ENCODE data around the gene SMCO2.

Gene SMCO2

DNA sequence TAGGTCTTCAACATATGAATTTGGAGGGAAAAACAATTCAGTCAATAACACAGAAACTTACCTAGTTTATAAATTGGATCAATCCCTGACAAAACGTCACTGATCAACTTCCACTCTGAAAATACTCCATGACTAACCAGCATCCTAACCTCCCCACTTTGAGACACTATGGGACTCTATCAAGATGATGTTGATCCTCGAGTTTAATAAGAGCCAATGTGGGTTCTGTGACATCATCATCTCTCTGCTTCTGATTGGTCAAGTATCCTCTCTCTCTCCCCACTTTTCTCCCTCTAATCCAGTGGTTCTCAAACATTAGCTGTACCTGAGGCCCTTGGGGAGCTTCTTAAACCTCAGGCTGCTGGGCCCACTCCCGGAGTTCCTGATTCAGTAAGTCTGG lies at the start of gene SMCO2:
SMCO2 (plus strand) TSS at position 301 of the 400 bp plus-strand sequence. CDS start 23,896 bp downstream, outside the sequence.
- no peak for DNase-seq

DNA sequence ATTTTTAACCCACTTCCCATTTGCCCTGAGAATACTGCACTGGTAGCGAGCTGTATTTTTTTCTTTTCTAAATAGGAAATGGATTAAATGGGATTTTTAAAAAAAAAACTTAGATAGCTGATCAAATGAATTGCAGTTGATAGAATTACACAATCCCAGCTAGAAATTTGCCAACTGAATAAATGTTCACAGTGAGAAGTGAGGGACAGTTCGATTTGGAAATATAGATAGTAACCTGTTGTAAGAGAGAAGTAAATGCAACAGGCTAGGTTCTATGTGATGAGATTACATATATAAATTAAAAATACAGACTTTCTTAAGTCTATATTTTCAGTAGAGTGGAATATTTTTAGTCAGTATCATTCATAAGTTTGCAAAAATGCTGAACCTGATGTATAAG lies 48.1 kb upstream of the SMCO2 start:
- DNase-seq: no peak

DNA sequence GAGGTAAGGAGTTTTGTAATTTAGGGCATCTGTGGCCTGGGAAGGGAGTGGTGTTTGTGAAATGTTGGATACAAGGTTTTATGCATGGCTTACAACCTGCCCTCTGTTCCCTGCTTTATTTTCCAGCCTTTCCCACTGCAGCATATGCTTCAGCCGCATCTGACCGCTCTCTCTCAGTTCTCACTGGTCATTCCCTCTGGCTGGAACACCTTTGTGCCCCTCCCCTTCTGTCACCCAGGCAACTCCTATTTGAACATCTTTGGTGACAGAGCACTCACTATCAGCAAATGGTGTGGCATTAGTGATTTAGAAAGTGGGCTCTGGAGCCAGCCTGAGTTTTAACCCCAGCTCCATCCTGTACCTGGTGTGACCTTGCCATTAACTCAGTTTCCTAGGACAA lies 47.5 kb upstream of the SMCO2 start:
- no peak for DNase-seq

DNA sequence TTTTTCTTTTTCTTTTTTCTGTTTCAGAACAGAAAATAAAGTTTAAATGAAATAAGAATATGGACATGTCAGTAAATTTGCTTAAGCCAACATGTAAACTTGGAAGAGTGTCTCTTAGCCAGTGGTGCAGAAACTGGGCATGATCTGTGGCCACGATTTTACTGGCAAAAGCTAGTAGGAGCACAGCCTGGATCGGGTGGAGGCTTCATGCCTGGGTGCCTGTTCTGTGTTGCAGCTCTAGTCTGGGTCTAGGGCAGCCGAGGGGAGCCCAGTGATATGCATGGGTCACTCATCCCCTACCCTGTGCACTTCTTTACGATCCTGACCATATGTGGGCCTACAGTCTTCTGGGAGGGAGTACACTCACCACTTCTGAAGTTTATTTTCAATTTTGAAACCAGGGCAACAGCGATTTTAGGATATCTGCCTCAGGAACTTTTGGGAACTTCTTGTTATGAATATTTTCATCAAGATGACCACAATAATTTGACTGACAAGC lies 45.6 kb upstream of the SMCO2 start:
- DNase-seq: no peak

DNA sequence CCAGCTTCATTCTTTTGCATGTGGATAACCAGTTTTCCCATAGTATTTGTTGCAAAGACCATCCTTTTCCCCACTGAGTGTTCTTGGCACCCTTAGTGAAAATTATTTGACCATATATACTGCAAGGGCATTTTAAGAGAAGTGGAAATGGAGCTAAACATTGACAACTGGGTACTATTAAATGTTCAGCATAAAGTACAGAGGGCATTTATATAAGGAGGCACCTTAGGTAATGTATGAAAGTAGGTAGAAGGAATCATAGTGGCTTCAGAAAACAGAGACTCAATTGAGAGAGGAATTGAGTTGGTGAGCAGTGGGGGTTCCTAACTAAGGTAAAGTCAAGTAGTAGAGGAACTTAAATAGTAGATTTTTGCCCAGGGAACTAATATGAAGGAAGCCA lies 34.5 kb upstream of the SMCO2 start:
- no peak for DNase-seq

DNA sequence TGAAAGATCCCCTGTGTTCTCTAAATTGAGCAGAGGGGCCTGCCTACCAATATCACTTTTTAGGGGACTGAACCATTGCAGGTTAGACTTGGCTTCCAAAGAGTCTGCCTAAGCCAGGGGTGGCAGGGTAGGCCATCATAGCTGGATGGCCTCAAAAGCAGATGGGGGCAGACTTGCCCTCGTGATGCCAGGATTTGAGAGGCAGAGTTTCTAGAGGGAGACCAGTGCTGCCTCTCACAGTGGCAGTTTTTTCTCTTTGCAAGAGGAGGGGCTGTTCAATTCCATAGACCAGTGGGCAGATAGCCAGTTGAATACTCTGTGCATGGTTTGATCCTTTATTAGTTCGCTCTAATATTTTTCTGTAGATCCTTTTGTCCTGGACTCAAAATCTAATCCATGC lies 23.8 kb upstream of the SMCO2 start:
- no peak for DNase-seq

DNA sequence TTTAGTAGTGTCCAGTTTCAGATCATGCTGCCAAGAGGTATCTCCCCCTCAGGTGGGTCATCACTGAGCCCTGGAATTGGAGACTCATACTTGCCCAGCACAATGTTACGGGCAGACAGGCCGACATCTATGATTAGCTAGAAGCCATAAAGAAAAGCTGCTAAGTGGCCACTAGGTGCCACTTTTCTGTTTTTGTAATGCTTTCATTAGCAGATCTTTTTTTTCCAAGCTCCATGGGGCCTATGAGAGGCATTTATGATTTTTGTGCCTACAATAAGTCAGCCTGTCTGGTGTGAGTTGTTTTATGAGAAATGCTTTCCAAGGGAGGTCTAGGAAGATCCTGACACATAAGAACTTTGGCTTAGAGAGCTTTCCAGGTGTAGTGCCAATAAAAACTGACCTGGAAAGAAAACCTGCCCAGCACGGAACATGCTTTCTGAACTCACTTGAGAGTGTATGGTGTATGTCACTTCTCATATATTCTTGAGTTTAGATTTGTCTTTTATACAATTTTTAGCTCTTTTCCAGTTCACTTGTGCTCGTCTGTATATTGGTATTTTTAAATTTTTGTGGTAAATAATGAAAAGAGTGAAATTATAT lies 21.8 kb upstream of the SMCO2 start:
- no peak for DNase-seq

DNA sequence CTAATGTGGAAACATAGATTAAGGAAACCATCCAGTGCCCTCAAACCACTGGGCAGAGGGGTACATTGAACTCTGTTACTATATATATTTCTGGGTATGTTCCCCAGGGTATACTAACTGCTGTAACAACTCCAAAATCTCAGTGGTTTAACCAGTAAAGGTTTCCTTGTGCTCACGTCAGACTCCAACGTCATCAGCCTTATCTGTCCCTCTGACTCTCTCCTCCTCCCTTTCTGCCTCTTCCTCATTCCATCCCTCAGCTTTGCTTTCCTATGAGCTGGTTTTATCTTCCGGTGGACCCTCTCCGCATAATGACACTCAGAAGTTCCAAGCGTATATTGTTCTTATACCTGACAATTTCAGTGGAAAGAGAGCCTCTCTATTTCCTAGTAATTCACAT lies 21.2 kb upstream of the SMCO2 start:
- no peak for DNase-seq

DNA sequence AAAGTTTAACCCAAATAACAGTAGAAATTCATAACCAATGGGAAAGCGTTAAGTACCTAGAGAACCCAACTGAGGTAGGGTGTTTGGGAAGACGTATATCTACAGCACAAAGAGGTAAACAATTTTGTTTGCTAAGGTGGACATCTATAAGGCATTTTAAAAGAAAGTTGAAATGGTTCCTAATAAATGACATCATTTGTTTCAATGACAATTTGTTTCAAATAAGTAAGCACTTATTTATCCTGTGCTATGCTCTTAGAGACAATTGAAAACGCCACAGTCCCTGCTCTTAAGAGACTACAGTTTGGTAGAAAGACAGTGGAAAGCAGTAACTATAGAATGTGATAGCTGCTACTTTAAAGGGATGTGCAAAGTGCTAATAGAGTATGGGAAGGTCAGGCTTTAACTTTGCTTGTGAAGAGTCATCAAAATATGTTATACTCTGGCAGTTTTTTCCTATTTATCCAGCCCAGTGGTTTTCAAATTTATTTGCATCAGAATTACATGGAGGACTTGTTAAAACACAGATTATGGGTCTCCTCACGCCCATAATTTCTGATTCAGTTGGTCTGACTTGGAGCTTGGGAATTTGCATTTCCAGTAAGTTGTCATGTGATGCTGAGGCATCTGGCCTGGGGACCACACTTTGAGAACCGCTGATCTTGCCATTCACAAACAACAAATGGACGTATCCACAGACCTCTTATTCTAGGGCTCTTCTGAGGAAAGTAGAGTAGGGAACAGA lies 19.6 kb upstream of the SMCO2 start:
- DNase-seq: no peak

DNA sequence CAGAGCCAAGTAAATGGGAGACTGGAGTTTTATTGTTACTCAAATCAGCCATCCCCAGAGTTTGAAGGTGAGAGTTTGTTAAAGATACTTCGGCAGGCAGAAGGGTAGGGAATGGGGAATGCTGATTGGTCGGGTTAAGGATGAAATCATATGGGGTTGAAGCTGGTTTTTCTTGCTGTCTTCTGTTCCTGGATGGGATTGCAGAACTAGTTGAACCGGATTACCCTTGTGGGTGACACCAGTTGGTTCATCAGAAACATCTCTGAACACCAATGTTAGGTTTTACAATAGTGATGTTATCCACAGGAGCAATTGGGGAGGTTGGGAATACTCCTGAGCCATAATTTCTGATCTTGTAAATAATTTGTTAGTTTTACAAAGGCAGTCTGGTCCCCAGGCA lies 18.7 kb upstream of the SMCO2 start:
- DNase-seq: no peak

DNA sequence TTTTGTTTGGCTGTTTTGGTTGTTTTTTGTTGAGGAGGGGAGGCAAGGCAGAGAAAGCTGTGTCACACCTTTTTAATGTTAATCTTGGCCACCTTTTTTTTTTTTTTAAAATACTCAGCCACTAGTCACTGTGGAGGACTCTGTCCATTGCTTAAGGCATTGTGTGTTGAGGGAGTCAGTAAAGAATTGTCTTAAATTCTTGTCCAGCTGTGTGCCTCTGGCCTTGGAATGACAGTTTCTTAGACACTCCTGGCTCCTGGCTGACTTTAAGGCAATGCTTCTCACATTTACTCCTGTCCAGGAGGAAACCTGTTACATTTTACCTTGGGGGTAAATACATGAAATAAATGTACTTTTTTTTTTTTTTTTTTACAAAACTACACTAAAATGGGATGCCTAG lies 18.1 kb upstream of the SMCO2 start:
- DNase-seq: no peak

DNA sequence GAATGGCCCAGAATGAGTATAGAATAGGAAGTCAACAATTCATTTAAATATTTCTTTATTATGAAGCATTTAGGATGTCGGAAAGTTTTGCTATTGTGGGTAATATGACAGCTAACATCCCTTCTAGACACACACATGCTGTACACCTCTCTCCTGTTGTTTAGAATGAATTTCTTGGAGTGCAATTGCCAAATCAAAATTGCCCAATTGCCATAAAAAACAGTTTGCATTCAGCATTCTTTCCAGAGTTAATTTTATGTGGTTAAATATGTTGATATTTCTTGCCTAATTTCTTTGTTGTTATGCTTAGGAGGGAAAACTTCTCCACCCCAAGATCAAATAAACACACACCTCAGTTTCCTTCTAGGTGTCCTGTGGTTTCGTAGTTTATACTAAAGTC lies 16.9 kb upstream of the SMCO2 start:
- DNase-seq: no peak

DNA sequence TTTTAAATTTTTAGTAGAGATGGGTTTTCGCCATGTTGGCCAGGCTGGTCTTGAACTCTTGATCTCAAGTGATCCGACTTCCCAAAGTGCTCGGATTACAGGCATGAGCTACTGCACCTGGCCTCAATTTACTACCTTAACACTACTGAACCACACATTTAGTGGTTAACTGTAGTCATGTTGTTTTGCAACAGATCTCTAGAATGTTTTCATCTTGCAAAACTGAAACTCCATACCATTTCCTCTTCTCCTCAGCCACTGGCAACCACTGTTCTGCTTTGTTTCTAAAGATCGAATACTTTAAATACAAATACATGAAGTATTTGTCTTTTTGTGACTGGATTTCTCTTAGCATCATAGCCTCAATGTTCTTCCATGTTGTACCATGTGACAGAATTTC lies 15.4 kb upstream of the SMCO2 start:
- no peak for DNase-seq

DNA sequence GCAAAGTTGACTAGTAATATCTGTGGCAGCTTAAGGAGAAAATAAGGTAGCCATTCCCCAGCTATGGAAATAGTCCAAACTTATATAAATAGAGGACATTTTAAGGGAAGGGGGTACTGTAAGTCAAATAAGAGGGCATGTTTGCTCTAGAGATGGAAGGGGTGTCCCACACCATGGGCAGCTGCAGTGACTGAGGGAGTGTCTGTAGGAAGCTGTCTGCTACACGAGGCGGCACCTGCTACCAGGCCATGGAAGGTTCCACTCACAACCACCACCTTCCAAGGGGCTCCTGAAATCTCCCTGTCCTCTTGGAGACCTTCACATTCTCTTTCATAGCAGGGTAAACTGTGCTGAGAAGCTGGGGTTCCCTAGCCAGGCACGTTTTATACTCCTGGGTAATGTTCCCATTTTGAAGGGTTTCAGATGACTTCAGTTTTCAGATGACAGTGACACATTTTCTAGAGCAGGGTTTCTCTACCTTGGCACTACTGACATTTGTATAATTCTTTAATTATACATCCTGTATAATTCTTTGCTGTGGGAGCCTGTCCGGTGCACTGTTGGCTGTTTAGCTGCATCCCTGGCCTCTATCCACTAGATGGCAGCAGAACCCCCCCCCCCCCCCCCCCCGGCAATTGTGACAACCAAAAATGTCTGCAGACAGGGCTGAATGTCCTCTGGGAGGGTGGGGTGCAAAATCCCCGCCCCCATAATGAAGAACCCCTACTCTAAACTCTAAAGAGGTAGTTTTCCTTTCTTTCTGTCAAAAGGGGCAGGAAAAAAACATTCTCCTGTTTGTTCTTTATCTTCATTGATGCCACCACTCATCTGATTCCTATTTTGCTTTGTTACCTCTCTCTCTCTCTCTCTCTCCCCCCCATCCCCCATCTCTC lies 11.6 kb upstream of the SMCO2 start:
- DNase-seq: no peak

DNA sequence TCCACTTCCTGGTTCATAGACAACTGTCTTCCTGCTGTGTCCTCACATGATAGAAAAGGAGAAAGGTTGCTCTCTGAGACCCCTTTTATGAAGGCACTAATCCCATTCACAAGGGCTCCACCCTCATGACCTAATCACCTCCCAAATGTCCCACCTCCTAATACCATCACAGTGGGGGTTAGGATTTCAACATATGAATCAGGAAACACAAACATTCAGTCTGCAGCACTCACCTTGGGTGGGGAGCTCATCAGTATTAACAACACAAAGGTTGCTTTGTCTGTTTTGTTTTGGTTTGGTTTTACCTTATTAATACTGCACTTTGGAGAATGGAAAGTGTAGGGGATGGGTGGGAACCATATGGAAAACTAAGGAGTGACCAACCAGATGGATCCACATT lies 10.5 kb upstream of the SMCO2 start:
- DNase-seq: no peak

DNA sequence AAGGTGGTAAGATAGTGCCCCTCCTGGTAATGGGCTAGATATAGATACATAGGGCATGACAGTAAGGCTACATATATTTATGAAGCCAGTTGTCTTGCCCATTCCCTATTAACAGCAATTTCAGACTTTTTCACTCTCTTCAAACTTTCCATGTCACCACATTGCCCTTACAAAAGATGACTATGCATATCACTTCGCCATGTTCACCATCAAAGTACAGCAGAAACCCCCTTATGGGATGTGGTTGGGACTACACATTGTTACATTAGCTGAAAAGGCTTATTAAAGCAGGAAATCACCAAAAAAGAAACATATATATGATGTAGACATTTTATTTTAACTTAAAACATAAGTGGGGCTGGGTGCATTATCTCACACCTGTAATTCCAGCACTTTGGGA lies 9.8 kb upstream of the SMCO2 start:
- no peak for DNase-seq

DNA sequence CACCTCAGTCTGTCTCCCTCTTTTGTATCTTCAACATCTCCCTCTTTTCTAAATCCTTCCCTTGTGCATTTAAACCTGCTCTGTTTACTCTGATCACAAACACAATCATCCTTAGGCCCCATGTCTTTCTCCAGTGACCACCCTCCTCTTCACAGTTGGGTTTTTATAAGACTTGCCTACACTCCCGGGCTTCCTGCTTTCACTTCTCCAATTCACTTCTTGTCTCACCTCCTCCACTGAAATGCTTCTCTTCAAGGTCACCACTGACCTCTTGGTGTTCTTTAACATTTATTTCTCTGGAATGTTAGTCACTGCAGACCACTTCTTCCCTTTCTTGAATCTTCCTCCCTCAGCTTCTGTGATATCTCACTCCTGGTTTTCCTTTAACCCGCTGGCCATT lies 8.7 kb upstream of the SMCO2 start:
- DNase-seq: no peak

DNA sequence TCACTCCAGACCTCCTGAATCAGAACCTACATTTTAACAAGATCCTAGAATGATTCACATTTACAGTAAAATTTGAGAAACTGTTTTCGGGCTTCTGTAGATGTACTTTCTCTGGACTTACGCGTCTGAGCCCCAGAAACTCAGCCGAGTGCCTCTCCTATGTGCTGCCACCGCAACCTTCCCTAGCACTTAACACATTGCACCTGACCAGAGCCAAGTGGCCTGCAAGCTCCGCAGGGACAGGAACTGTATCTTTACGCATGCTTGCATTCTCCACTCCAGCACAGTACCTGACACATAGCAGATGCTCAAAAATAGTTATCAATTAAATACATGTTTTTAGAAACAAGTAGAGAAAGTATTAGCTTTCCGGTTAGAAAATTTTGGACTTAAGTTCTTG lies 1.2 kb downstream of the SMCO2 start:
- DNase-seq: no peak

DNA sequence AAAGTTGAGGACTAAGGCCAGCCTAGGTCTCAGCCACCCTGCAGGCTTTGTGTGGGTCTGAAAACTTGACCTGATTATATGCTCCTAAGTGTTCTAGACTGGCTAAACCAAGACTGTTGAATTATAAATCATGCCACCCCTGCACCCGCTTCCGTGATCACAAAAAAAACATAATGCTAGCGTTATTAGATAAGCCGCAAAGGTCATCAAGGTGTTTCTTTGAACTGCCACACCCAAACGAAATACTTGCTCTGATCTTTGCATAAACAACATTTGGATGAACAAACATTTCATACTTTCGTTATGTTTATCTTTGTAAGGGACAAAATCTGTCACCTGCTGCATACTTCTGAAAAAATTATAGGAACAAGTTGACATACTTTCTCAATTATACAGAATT lies 2.5 kb downstream of the SMCO2 start:
- DNase-seq: no peak

DNA sequence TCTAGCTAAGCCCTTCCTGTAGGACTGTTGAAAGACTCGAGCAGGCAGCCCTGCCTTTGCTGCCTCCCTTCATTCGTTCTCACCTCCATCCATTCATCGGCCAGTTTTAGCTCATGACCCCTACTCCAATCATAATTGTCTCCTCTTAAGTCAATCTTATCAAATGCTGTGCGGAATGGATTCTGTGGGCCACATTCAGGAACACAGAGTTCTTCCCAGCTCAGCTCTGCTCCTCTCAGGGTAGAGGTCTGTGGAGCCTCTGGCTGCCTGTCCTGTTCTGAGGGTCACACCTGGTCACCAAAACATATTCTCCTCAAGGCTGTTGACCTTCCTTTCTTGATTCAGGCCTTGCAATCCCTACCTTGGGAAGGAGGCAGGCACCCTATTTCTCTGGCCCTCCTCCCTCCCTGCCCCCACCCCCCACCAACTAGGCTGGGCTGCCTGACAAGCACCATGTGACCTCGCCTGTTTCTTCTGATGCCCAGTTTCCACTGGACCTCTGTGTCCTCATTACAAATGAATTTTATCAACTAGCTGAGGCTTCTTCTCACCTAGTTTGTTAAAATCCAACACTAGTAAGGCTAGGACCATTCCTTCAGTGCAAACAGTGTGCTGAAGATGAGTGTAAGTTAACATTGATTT lies 3.5 kb downstream of the SMCO2 start:
- DNase-seq: no peak

DNA sequence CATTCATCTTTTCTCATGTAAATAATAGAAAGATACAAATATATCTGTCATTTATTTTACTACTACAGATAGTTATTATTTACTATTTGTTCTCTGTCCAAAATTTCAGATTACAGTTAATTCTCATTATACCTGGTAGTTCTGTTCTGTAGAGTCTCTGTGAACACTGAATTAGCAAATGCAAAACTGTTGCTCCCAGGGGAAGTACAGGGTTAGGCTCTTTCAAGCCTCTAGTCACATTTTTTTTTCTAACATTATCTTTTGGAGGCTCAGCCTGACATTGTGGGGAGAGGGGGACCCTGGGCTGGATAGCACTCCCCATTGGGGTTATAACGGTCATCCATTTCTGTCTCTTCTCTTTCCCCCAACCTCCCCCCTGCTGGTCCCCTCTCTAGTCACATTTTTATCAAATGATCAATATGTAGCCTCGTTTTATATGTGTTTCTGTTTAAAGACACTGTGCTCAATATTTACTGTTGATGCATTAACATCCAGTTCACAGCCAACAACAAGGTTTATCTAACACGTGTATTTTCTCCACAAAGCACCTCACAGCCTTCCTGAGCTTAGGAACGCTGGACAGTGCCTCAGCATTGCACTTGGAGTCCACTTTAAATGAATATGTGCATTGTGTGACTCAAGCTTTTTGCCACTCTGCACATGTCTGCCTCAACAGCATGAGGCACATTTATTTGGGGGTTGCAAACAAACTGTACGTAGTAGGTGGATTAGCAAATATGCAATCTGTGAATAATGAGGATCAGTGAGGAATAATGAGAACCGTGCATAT lies 4.7 kb downstream of the SMCO2 start:
- no peak for DNase-seq

DNA sequence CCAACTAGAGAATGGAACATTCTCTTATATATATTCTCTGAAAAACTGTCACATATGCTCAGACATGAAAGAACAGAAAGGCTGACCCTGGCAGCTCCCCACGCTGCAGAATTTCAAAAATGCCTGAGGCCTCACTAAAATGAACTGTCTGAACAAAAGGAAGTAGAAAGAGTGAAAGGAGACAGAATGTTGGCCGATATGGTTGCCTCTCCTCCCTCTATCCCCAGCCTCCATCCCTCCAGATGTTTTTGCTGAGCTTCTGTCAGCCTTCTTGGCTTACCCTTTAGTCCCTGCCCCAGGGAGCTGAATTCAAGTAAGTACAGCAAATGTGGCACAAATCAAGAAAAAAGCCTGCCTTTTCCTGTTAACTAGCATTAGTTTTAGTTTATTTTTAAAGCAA lies 6.9 kb downstream of the SMCO2 start:
- no peak for DNase-seq

DNA sequence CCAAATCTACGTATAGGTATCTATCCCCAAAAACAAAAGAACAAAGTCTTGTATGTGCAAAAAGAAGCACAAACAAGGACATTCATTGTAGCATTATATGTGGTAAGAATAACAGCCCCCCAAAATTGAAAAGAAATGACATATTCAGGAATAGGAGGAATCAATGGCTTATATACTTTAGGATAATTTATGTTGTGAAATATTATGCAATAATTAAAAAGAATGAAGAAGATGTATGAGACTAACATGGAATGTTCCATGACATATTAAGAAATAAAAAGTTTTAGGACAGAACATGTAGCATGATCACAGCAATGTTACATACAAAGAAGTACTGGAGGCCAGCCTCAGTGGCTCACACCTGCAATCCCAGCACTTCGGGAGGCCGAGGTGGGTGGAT lies 9.1 kb downstream of the SMCO2 start:
- DNase-seq: no peak

Data from 8988T (cell line).